HG02970 (cell line): ENCODE data around the gene ZBED5.
A peak's percentile ranks its signal among the peaks of the same experiment; 100 is the strongest.

Experiments
- ATAC-seq: cut with Tn5 transposase; IDR thresholded peaks from one replicate; pipeline ENCODE4 v1.9.1; 2021; ENCODE audit warnings: mild to moderate bottlenecking, moderate library complexity, moderate number of reproducible peaks; ENCODE audit not compliant: unreplicated experiment, low FRiP score

The ZBED5 gene

DNA sequence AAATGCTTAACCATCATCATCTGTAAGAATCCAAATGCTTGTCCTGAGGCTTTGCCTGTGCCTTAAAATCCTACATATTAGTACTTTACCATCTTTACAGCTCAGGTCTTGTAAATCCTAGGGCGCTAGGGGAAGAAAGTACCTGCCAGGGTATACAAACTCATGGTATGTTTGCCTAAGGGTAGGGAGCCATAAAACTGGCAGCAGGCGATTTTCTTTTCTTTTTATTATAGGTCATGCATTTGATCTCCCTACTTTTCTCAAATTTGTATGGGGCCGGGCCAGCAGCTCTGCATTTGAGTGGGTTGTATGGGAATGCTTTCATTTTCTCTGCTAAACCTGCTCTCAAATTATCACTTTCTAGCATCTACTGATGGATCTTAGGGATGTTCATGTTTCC is 24.0 kb upstream of the ZBED5 start:
- ATAC-seq = no peak

- ATAC-seq = no peak
These were observed 20.8 kb upstream of the ZBED5 start for GRCh38 chr11:10878408-10879214.

- no peak for ATAC-seq
These were observed 18.3 kb upstream of the ZBED5 start for GRCh38 chr11:10876158-10876557.

DNA sequence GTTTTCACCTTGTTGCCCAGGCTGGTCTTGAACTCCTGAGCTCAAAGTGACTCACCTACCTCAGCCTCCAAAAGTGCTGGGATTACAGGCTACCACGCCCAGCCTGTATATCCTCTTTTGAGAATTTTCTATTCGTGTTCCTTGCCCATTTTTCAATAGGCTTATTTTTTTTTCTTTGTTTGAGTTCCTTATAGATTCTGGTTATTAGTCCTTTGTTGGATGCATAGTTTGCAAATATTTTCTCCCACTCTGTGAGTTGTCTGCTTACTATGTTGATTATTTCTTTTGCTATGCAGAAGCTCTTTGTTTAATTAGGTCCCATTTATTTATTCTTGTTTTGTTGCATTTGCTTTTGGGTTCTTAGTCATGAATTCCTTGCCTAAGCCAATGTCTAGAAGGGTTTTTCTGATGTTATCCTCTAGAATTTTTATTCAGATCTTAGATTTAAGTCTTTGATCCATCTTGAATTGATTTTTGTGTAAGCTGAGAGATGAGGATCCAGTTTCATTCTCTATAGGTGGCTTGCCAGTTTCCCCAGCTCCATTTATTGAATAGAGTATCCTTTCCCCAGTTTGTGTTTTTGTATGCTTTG is 17.7 kb upstream of the ZBED5 start:
- no peak for ATAC-seq

DNA sequence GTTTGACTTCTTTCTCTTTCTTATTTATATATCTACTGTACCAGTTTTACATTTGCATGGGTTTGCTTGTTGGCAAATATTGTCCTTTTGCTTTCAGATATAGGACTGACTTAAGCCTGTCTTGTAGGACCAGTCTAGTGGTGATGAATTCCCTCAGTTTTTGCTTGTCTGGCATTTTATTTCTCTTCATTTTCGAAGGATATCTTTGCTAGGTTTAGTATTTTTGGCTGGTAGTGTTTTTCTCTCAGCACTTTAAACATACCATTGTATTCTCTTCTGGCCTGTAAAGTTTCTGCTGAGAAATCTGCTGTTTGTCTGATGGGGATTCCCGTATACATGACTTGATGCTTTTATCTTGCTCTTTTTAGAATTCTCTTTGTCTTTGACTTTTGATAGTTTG is 14.2 kb upstream of the ZBED5 start:
- ATAC-seq = no peak

GRCh38 chr11:10868352-10868751 is 10.5 kb upstream of the ZBED5 start:
- no peak for ATAC-seq

DNA sequence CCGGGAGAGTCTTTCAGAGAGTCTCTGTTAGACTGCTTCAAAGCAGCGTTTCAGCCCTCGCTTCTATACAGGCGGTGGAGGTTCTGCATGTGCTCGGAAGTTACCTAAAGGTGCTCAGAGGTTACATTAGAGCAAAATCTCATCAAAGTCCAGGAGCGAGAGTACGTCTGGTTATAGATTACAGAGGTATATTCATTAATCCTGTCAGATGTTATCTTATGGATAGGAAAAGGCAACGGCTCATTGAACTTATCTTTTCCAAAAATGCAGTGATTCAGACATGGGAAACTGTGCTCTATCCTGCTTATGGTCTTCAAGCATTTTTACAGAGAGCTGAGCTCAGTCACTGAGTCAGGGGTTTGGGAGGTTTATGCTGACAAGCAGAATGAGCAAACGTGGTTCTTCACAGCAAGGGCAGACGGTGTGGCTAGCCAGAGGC is 9.1 kb upstream of the ZBED5 start:
- ATAC-seq = no peak

DNA sequence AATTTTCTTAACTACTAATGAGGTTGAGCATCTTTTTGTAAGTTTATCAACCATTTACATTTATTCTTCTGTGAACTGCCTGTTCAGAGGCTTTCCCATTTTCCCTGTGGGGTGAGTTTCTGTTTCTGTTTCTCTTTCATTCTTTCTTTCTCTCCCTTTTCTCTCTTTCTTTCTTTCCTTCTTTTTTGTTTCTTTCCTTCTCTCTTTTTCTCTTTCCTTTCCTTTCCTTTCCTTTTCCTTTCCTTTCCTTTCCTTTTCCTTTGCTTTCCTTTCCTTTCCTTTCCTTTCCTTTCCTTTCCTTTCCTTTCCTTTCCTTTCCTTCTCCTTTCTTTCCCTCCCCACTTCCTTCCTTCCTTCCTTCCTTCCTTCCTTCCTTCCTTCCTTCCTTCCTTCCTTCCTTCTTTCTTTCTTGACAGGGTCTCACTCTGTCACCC is 8.0 kb upstream of the ZBED5 start:
- ATAC-seq = no peak

- no peak for ATAC-seq
These were observed 6.8 kb upstream of the ZBED5 start for GRCh38 chr11:10864688-10865087.

GRCh38 chr11:10862446-10862845 is 4.6 kb upstream of the ZBED5 start:
- no peak for ATAC-seq

- no peak for ATAC-seq
These were observed 3.9 kb upstream of the ZBED5 start for GRCh38 chr11:10861799-10862198.

DNA sequence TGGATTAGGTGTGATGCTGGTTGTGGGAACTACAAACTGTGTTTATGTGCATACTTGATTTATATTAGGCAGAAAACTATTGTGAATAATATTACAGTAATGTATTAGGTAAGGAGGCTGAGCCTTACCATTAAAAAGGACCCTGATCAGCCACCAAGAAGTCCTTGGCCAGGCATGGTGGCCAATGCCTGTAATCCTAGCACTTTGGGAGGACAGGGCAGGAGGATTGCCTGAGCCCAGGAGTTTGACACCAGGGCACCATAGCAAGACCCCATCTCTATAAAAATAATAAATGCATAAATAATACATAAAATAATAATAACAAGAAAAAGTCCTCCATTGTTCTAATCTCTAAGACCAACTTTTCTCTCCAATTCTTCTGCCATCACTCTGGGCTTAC is 3.2 kb upstream of the ZBED5 start:
- no peak for ATAC-seq

GRCh38 chr11:10858439-10859325 is 829 bp upstream of the ZBED5 start:
- peak; percentile 9 for ATAC-seq

DNA sequence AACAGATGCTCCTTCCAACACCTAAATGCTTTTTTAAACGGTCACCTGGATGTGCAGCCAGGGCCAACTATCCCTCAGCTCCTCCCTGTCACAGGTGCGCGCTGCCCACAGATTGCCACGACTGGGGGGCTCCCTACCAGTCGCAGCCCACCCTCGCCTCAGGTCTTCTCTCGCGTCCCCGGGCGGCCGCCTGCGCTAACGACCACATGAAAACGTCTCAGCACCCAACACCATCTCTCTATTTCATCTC is 469 bp downstream of the ZBED5 start:
- peak; percentile 12 for ATAC-seq

GRCh38 chr11:10856689-10857458 is 979 bp downstream of the ZBED5 start:
- peak; percentile 1 for ATAC-seq

- ATAC-seq = no peak
These were observed 2.6 kb downstream of the ZBED5 start for GRCh38 chr11:10855295-10855694.

GRCh38 chr11:10847960-10848860 is 9.6 kb downstream of the ZBED5 start:
- ATAC-seq = no peak

- ATAC-seq = no peak
These were observed 11.2 kb downstream of the ZBED5 start for GRCh38 chr11:10846660-10847059.

GRCh38 chr11:10845589-10845988 is 12.3 kb downstream of the ZBED5 start:
- ATAC-seq = no peak

GRCh38 chr11:10844796-10845195 is 13.1 kb downstream of the ZBED5 start:
- no peak for ATAC-seq
